NCI-H2081 treated with DMSO at 0.1 percent for 48 hours (cell line): ENCODE measurements around the gene SLCO3A1.

Experiments
- DNase-seq: peaks from one replicate; lab custom pipeline; 2025; lab: John Stamatoyannopoulos, UW

Gene SLCO3A1

DNA sequence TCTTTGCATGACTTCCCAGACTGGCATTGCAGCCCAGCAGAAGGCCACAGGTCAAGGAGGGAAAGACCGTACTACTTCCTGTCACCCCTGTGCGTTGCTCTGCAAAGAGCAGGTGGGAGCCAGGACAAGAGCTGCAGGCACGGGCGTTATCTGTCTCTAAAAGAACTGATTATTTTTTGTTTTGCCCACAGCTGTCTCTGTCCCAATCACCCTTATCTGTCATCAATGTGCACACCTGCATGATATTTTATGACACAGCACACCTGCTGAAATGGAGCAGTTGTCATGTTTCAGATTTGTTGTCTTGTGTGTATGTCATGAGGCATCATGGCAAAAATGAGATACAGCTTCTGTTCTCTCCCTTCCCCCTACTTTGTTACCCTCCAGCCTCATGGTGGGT, 58.8 kb downstream of the SLCO3A1 start:
- DNase-seq: no peak

GRCh38 chr15:91913560-91913959, 60.1 kb downstream of the SLCO3A1 start:
- no peak for DNase-seq

GRCh38 chr15:91915576-91915975, 62.1 kb downstream of the SLCO3A1 start:
- DNase-seq: peak; percentile 86

GRCh38 chr15:91916051-91916450, 62.5 kb downstream of the SLCO3A1 start:
- DNase-seq: no peak

DNA sequence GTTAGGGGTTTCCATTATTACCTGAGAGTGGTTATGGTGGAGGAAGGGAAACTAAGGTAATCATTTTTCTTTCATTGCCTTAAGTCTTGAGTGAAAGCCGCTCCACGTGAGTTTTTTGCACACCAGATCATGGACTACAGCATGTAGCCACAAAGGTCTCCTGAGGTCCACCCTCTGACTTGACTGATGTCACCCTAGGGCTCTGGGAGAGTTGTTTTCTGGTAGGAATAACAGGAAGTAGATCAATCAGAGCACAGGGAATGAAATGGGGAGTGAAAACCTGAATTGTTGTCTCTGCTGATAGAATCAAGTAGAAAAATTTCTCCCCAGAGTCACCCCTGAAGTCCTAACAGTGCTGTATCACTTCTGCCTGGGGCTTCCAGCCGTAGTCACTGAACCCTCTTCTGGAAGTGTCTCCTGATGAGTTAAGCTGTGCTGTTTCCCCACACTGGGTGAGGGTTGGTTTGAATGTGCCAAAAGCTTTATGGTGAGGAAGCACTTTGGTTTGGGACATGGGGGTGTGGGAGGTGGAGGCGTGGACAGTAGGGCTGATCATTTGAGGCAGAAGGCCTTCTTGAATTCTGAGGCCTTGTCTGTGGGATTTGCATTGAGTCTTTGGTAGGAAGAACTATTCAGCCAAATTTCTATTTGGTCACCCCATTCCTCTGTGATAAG, 64.3 kb downstream of the SLCO3A1 start:
- DNase-seq: no peak

DNA sequence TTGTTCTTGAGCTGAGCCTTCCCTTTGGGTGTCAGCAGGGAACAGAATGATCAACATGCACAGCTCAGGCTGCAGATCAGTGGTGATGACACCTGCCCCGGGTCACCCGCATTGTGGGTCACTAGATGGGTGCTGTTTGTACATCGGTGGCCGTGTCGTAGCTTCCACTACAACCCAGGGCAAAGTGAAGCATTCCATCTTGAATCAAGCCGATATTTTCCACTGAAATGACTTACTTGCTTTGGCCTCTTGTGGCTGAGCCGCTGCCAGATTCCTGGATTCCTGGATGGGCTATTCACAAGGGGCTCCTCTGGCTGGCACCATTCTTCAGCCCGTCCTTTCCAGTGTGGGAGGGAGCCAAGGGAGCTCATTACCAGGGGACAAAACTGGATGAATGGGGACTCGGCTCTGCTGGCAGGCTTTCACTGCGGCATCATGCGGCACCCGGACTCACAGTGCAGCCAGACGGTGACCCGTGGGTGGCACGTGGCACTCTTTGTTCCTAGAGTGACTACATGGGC, 65.6 kb downstream of the SLCO3A1 start:
- DNase-seq: no peak

GRCh38 chr15:91921188-91921842, 67.8 kb downstream of the SLCO3A1 start:
- no peak for DNase-seq

- no peak for DNase-seq
Observed at GRCh38 chr15:91921843-91922198, 68.3 kb downstream of the SLCO3A1 start.

DNA sequence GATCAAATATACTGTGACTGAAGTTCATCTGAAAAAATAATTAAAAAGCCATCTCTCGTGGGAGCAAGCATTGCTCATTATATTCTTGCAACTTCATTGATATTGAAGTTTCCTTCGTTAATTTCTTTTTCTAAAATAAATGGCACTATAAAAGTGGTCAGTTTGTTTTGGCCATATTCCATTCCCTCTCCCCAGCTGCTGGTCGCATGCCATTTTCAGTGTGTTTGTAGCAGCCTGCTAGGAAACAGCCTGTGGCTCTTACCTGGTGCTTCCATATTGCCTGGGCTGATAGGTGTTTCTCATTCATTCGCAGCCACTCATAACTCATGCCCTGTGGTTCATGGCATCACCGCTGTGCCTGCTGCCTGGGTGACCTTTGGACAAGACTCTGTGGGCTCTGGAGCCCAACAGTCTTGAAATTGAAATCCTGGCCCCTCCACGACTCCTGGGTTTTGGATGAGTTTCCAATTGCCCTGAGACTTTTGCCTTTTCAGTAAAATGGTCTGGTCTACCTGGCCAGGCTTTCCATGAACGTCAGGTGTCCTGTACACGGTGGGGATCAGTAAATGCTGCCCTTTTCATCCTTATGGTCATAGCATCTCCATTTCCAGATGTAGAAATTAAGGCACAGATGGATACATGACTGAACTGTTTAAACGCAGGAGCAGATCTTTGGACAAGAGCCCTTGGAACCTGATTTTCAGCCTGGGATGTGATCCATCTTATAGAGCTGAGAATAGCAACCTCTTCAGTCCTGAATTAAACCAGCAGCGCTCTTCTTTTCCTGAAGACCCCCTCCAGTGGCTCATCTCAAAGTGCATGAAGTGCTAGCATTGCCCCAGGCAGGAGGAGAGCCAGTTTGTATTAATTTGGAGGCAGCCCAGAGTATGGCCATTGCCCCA, 69.4 kb downstream of the SLCO3A1 start:
- peak; percentile 72 for DNase-seq

GRCh38 chr15:91924183-91924582, 70.7 kb downstream of the SLCO3A1 start:
- DNase-seq: no peak

DNA sequence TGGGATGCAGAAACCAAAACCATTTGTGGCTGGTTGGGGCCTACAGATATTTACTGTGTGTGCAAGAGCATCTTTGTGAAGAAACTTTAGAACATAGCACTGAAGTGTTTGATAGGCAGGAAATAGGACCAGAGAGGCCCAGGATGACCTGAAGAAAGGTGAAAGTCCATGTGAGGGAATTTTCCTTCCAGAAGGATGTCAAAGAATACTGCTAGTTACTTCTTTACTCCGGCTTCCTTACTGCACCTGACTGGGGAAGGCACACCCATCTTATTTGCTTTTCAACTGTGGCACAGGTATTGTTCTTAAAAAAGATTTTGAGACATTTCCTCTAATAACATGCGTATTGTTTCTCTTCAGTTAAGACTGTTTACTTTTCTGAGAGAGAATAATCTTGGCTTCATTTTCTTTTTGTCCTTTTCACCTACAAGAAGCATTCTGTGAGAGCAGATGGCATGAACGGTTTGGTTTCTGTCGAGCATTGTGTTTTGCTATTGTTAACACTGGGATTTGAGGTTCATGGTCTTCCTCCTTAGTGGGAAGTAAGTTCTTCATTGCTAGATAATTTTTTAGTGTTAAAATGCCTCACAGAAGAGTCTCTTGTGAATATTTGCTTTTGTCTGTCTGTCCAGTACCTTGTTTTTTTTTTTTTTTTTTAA, 71.5 kb downstream of the SLCO3A1 start:
- no peak for DNase-seq

DNA sequence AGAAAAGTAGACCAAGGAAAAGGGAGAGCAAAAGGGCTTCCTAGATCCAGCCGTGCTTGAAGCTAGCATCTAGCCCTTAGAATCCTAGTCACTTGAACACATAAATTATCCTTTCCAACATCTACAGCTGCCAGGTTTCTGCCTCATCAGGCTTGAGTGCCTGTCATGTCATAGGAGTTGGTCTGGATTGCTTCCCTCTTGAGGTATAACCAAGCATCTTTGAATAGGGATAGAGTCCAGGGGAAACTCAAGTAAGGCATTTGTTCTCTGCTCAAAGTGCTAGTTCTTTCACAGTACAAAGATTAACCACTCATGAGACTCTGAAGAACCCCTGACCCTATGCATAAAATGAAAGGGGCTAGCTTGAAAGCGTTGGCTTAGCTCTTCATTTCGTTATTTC, 72.3 kb downstream of the SLCO3A1 start:
- DNase-seq: no peak

- no peak for DNase-seq
Observed at GRCh38 chr15:91926908-91927270, 73.4 kb downstream of the SLCO3A1 start.

DNA sequence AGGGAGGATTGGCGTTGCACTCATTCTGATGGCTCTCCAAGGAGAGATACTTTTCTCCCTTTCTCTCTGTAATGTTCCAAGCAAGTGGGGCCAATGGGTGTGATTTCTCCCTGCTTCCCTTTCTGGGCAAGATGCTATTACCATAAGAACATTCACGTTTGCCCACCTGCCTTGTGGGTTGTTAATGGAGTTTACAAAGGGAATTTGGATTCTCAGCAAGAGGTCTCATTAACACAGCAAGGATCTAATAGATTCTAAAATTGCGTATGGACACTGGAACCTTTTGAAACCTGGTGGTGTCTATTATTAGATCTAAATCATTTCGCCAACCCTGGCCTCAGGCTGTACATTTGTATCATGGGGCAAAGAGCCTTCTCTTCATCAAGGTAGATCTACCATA, 74.1 kb downstream of the SLCO3A1 start:
- peak; percentile 96 for DNase-seq

DNA sequence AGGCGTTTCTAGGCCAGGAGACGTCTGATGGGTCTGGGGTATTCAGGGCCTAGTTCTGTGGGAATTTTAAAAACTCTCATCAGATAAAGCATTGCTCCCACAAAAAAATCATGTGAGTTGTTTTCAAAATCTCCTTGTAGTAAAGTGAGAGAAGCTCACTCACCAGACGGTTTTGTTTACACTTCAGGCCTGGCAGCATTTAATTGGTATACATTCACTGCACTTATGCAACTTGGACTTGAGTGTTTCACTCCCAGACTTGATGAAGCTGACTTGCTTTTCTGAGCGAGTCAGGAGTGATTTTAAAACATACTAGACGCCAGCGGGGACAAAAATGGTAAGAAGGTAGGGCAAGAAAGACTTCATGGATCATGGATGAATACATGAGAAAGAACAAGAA, 75.2 kb downstream of the SLCO3A1 start:
- DNase-seq: no peak

DNA sequence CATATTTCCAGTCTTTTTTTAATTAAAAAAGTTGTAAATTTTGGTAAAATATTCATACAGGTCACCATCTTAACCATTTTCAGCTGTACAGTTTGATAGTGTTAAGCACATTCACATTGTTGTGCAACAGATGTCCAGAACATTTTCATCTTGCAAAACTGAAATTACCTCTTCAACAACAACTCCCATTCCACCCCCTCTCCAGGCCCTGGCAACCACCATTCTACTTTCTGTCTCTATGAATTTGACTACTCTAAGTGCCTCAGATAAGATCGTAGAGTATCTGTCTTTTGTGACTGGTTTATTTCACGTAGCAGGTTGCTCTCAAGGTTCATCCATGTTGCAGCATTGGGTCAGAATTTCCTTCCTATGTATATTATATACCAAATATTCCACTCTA, 76.0 kb downstream of the SLCO3A1 start:
- DNase-seq: no peak

- no peak for DNase-seq
Observed at GRCh38 chr15:91930092-91930491, 76.6 kb downstream of the SLCO3A1 start.

DNA sequence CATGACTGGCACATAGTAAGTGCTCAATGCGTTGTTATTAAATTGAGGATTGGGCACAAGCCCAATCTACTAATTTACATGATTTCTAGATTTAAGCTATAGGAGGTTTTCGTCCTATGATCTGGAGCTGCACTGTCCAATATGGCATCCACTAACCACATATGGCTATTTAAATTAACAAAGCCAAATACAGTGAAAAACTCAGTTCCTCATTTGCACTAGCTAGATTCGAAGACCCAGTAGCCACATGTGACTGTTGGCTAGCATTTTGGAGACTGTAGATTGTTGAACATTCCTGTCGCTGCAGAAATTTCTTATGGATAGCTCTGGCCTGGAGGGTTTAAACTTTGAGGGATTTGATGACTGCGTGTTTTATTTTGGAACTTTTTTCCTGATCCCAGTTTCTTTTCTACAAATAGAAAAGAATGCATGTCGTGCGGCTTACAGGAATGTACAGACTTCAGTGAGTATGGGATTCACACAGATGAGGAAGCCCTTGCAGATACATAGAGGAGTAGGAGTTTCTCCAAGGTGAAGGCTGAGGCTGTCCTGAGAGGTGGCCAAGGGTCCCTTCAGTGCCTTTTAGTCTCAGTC, 82.8 kb downstream of the SLCO3A1 start:
- DNase-seq: no peak

GRCh38 chr15:91936927-91937326, 83.4 kb downstream of the SLCO3A1 start:
- no peak for DNase-seq

DNA sequence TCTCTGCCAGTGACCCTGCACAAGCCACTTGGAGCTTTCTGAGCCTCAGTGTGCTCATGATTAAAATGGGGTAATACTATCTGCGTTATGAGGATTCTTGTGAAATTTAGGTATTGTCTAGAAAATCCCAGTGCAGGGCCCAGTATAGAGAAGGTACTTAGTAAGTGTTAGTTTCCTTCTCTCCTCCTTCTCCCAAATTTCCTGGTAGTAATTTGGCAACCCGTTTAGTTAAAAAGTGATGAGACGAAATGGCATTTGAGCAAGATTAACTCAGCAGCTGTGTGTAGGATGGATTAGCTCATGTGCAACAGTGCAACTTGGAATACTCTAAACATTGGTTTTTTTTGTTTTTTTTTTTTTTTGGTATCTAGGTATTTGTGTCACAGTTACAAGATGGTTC, 84.6 kb downstream of the SLCO3A1 start:
- no peak for DNase-seq

DNA sequence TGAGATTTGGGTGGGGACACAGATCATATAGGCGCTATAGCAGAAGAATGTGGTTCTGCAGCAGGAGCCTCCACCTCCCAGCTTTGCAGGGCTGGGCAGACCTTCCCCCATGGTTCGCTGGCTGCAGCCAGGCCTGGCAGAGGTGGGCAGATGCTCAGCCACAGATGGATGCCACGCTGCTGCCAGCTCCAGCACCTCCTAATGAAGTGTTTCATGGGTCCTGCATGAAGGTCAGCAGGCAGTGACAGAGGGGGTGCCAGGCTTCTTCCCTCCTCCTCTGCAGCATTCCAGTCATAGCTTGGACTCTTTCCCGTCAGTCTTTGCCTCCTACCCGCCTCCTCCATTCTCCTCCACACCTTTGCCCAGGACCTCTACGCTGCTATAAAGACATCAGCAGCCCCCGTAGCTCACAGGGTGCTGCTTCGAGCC, 85.9 kb downstream of the SLCO3A1 start:
- no peak for DNase-seq
